GM18873 (cell line): ENCODE measurements around the gene OAT.

ENCODE experiments used
- ATAC-seq: cut with Tn5 transposase; IDR thresholded peaks from one replicate; pipeline ENCODE4 v1.9.1; 2021; ENCODE audit warnings: mild to moderate bottlenecking, moderate library complexity, moderate number of reproducible peaks; ENCODE audit not compliant: unreplicated experiment, low FRiP score

Gene OAT

GRCh38 chr10:124356701-124357560 is 61.8 kb downstream of the OAT start:
- no peak for ATAC-seq

- no peak for ATAC-seq
Measured at GRCh38 chr10:124354411-124355382, 64.0 kb downstream of the OAT start.

GRCh38 chr10:124353896-124354295 is 64.8 kb downstream of the OAT start:
- no peak for ATAC-seq

- ATAC-seq, result no peak
Measured at GRCh38 chr10:124353091-124353815, 65.5 kb downstream of the OAT start.

- no peak for ATAC-seq
Measured at GRCh38 chr10:124351481-124352220, 67.1 kb downstream of the OAT start.

GRCh38 chr10:124350806-124351205 is 67.9 kb downstream of the OAT start:
- ATAC-seq, result no peak

- ATAC-seq, result no peak
Measured at GRCh38 chr10:124349996-124350280, 68.8 kb downstream of the OAT start.

GRCh38 chr10:124349231-124349995 is 69.3 kb downstream of the OAT start:
- ATAC-seq, result no peak

- ATAC-seq, result no peak
Measured at GRCh38 chr10:124348801-124349200, 69.9 kb downstream of the OAT start.

- ATAC-seq, result no peak
Measured at GRCh38 chr10:124347956-124348355, 70.8 kb downstream of the OAT start.
